GM19351 (cell line): ENCODE measurements around the gene IMPG1.

Source experiments
- ATAC-seq: cut with Tn5 transposase; IDR thresholded peaks from one replicate; pipeline ENCODE4 v1.9.1; 2021; ENCODE audit warnings: mild to moderate bottlenecking, moderate library complexity; ENCODE audit not compliant: unreplicated experiment

IMPG1 gene

GRCh38 chr6:76072562-76072961, at the start of gene IMPG1:
IMPG1 (minus strand) TSS chr6:76072662; CDS start chr6:76072488, 174 bp downstream.
- ATAC-seq = no peak

- ATAC-seq = no peak
Measured at GRCh38 chr6:76120302-76120701, 47.8 kb upstream of the IMPG1 start.

- no peak for ATAC-seq
Measured at GRCh38 chr6:76073281-76073680, 819 bp upstream of the IMPG1 start.

- no peak for ATAC-seq
Measured at GRCh38 chr6:76057469-76057868, 15.0 kb downstream of the IMPG1 start.

GRCh38 chr6:76052314-76052713, 20.1 kb downstream of the IMPG1 start:
- ATAC-seq = no peak

DNA sequence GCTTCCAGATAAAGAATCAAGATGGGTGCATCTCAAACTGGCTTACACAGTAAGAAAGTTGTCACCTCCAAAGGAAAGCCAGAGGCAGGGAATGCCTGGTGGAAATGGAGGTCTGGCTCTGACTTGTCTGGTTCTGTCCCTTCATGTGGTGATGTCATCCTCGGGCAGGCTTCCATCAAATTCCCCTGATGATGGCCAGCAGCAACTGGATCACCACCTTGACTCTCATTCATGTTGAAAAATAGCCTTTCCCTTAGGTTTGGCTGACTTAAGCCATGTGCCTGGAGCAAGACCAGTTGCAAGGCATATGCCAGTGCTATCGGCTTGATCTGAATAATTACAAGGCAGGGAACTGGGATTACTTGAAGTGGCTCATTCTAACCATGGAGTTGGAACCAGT, 28.8 kb downstream of the IMPG1 start:
- ATAC-seq = no peak

DNA sequence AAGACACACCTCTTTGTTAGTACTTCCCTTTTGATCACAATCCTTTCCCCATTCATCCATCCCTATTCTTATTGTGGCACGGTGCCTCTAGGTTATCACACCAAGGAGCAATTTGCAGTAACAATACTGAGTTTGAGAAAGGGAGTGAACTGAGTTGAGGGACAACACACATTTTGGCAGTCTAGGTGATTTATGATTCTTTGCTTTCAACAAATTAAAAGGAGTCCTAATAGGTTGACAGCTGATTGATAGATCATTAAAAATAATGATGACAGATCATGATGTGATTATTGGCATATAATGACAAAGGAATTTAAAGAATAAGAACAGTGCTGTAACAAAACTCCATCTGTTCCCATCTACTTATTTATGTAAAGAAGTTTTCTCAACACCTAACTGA, 36.7 kb downstream of the IMPG1 start:
- ATAC-seq = no peak

- ATAC-seq = no peak
Measured at GRCh38 chr6:76026101-76026500, 46.4 kb downstream of the IMPG1 start.

DNA sequence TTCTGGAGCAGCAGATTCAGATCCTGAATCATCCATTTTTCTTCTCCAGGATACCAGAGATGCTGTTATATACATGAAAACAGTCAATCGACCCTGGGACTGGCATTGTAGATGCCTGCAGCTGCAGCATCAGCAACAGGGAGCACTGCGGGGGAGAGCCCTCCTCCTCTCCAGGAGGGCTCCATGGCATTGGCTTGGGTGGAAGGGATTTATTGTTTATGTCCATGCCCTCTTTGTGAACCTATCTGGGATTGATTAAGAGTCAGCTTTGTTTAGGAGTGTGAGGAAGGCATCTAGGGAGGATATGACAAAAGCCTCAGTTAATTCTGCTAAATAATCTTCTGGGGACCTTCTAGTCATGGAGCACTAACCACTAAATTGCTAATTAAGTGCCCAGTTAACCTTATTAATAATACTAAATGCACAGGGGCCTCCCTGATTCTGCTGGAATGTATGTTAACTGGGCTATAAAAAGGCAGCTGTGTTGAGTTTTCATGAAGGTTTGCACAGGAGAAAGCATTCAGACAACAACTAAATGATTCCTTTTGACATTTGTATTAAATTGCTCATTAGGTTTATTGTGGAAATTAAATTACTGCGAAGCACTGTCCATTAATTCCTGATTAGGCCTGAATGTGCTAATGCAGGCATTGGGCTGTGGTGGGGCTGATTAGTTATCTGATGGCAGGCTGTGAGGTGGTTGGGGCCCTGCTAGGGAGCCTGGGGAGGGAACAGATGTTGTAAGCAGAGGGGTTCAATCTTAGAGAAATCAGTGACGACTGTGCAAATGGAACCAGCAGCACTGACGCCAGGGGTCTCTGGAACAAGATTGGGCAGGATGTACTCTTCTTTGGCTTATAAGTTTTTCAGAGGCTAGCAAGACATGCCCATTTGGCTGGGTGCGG, 57.6 kb downstream of the IMPG1 start:
- ATAC-seq = no peak

- peak; percentile 48 for ATAC-seq
Measured at GRCh38 chr6:76004202-76004601, 68.3 kb downstream of the IMPG1 start.

- ATAC-seq = no peak
Measured at GRCh38 chr6:76003686-76004085, 68.8 kb downstream of the IMPG1 start.

GRCh38 chr6:76003113-76003512, 69.3 kb downstream of the IMPG1 start:
- ATAC-seq = no peak

- ATAC-seq = no peak
Measured at GRCh38 chr6:76000629-76001028, 71.8 kb downstream of the IMPG1 start.

DNA sequence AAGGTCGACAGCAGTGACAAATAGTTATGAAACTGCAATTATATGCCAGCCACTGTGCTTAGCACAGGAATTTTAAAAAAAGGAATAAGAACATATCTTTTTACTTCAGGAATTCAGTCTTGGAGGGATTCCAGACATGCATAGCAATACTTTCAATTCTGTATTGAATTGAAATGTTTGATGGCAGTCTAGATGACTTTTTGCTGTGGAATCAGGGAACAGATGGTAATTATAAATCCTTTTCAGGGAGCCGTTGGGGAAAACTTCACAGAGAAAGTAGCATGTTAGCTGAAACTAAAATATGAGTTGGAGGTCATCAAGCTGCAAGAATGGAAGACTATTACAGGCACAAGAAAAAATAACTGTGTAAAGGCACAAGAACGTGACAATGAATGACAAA, 74.8 kb downstream of the IMPG1 start:
- no peak for ATAC-seq

GRCh38 chr6:75993236-75994162, 79.0 kb downstream of the IMPG1 start:
- no peak for ATAC-seq

DNA sequence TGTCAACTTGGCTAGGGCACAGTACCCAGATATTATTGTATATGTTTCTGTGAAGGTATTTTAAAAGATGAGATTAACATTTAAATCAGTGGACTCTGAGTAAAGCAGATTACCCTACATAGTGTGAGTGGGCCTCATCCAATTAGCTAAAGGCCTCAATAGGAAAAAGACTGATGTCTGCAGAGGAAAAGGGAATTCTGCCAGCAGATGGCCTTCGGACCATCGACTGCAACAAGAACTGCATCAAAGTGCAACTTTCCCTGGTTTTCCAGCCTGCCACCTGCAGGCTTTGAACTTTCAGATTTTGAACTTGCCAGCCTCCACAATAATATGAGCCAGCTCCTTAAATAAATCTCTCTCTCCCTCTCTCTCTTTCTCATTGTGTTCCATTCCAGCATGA, 80.5 kb downstream of the IMPG1 start:
- ATAC-seq = no peak

DNA sequence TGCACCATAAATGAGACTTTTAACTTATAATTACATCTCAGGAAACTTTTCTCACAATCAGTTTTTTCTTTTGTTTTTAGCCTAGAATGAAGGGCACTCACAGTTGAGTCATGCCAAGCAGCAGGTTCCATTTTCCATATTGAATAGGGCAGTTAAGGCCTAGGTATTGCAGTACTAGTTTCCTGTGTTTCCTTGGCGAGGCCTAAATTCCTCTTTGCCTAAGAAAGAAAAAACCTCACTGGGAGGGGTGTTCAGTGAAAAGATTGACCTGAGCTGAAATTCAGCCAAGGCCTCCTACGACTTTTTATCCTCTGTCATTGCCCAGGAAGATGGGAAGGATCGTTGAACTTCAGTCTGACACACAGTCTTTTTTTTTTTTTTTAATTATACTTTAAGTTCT, 85.5 kb downstream of the IMPG1 start:
- ATAC-seq = no peak

DNA sequence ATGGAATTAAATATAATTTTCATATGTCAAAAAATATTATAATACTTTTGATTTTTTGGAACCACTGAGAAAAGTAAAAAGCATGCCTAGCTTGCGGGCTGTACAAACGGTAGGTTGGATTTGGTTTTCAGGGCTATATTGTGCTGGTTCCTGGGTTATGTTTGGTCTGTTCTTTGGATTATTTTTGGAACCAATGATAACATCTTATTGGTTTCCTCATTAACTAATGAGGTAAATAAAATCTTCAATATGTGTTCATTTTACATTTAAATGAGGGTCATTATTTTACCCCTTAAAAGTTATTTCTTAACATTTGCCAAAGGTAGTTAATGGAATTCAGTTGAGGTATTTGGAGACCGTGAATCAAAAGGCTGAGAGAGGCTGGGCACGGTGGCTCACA, 96.6 kb downstream of the IMPG1 start:
- ATAC-seq = no peak

GRCh38 chr6:75970093-75970492, 102.4 kb downstream of the IMPG1 start:
- ATAC-seq = no peak

GRCh38 chr6:75968143-75968542, 104.3 kb downstream of the IMPG1 start:
- no peak for ATAC-seq

DNA sequence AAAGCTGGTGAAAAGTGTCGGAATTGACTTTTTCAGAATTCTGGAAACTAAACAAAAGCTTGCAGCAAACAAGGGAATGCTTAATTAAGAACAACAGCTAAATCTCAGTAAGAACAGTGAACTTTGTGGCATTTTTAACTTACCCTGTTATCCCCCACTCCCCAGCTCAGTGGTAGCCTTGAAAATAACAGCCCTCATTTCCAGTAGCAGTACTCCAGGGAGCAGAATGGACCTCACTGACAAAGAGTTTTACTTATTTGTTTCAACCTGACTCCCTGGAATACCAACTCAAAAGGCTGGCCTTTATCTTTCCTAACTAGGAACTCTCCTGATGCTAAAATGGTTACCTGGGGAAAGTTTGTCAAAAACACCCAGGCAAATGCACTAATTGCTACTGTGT, 108.9 kb downstream of the IMPG1 start:
- no peak for ATAC-seq

DNA sequence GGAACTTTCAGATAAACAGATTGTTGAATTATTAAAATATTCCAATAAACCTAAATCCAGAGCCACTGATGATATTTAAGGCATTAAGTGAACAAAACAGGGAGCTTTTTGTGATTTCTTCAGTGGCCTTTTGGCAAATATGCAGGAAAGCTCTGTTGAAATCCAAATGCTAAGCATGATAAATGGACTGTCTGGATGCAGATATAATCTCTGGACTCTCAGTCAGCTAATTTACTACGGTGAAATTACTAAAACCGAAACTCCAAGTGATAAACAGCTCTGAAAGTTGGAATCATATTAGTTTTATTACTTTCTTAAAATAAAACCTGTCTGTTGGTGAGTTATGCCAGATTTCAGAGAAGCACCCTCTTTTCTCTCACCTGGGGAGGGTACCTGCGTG, 120.3 kb downstream of the IMPG1 start:
- ATAC-seq = no peak
